ENCODE measurements around the gene PFKFB1. TPM values are rescaled to one million over a fixed set of nuclear protein-coding genes. Genes with fewer than 3 reads are reported as not detected.

Gene PFKFB1
- total RNA-seq: 0.70 TPM

DNA sequence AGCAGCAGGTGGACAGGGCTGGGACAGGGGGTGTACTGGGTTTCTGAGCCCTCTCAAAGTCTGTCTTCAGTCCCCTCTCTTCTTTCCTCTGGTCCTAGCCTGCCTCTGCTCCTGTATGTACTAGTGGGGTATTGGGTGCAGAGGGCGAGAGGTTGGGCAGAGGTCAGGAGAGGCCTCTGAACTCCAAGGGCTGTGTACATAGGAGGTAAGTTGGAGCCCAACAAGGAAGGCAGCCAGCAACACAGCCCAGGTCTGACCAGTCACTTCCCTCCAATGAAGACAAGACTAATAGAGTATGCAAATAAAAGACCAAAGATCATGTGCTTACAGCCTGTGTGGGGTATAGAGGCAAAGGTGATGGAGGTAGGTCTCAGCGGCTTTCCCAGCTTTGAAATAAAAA lies at the start of gene PFKFB1:
PFKFB1 (minus strand) TSS at position 90 of the 400 bp plus-strand sequence. CDS start 181 bp downstream, outside the sequence.

DNA sequence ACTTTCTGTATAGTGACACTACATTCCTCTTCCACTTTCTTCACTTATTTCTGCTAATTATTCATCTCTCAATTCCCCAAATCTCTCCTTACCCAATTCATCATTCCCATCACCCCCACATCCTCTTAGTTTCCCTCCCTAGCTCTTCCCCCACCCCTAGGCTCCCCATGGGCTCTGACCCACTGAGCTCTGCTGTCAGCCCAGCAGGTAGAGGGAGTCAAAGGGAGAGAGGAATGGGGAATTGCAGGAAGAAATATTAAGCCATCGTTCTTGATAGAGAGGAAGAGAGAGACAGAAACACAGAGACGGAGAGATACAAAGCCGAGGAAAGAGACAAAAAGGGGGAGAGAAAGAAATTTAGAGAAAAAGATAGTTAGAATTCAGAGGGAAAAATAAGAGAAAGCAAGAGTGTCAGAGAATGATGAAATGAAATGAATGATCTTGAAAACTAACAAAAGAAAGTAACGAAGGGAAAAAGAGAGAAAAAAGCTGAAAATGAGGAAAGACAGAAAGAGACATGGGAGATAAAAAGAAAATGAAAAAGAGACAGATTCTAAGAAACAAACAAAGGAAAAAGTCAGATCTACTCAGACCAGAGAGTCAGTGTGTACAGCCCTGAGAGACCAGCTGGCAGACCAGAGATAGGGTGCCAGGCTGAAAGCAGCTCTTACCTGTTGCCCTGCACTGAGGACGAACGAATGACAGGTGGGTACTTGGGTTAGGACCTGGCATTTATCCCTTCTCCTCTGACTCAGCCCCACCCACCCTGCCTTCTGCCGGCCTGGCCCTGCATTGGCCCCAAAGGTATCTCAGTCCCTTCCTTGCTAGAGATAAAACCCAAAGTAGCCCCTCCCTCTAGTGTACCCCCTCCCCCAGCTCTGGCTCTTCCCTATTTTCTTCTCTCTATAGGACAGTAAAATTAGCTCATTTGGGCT lies 36.5 kb upstream of the PFKFB1 start, which contains the start of gene ALAS2:
ALAS2 (minus strand) TSS at position 707 of the 935 bp plus-strand sequence. CDS start 4,977 bp downstream, outside the sequence.

DNA sequence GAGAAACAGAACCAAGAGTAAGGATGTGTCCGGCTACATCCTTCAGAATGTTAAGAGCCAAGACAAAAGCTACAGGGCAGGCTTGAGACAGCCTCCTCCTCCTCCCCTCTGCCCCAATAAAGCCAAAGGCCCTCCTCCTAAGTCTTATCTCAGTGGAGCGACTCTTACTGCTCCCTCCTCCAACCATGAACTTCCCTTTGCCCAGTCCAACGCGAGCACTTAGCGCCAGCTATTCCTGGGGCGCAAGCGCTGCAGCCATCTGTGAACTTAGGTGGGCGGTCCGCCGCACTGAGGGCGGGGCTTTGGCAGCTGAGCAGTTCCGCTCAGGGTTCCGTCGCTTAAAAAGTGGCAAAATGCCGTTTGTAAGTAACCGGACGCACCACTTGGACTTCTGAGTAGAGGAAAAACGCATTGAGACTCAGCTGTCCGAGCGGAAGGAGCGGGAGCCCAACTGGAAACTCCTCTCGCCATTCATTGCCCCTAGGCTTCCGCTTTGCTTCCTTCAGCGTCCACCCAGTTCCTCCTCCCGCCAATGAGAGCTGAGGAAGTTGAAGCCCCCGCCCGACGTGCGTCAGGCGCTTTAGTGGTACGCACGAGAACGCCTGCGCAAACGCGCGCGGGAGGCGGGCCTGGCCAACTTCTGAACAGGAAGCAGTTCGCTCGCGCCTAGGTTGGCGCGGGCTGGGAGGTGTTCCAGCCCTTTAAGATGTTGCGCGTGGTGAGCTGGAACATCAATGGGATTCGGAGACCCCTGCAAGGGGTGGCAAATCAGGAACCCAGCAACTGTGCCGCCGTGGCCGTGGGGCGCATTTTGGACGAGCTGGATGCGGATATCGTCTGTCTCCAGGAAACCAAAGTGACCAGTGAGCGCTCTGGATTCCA lies 6.0 kb upstream of the PFKFB1 start, which contains the start of gene APEX2:
APEX2 (plus strand) TSS at position 647 of the 882 bp plus-strand sequence; CDS start at position 707, 60 bp downstream.

DNA sequence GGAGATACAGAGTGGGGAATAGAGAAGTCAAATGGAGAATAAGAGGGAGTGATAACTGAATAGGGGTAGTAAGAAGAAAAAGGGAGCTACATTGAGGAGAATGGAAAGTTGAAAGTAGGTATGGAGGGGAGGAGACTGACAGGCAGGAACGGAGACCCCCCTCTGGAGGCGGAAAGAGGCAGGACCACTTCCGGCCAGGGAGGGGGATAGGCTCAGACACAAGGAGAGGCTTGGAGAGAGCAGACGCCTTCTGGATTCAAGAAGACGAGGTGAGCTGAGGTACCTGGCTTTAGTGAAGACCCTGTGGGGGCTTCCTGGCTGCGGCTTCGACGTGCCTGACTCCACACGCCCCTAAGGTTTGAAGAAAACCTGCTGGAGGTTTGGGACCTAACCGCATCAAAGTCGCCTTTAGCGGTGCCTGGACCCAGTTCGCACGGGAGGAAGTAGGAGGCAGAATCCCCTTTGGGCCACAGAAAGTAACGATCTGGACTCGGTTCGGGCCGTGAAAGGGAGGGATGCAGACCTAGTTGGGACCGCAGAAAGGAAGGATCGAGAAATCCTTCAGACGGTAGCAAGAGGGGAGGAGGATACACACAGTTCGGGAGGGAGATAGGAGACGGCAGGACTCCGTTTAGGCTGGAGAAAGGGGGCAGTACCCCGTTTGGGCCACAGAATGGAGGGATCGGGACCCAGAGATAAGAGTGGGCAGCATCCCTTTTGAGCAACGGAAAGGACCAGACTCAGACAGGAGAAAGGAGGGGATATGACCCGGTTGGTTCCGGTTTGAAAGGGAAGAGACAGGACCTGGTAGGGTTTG lies 73.2 kb downstream of the PFKFB1 start, which contains the start of gene TRO:
TRO (plus strand) TSS at position 215 of the 817 bp plus-strand sequence. CDS start 1,423 bp downstream, outside the sequence.

Small RNA genes within 50 kb of the gene (small RNA-seq; reads per million reads assigned to genes)
- gene RF00614 (ENCODE audit: low replicate concordance): not detected

Other genes with a start within 250 kb of the PFKFB1 start
- gene ITIH6, start 195.9 kb downstream of the PFKFB1 start, total RNA-seq: not detected
- 526 TPM for gene MAGED2, start 186.4 kb downstream of the PFKFB1 start, total RNA-seq
- gene TRO, start 73.4 kb downstream of the PFKFB1 start, total RNA-seq: 71.2 TPM
- 12.0 TPM for gene APEX2, start 6.2 kb upstream of the PFKFB1 start, total RNA-seq
- 197 TPM for gene ALAS2, start 36.8 kb upstream of the PFKFB1 start, total RNA-seq
- gene PAGE2B, start 80.8 kb upstream of the PFKFB1 start, total RNA-seq: 0.70 TPM
- not detected for gene PAGE2, start 94.8 kb upstream of the PFKFB1 start, total RNA-seq
- gene PAGE5, start 226.2 kb upstream of the PFKFB1 start, total RNA-seq: not detected

Data from metanephros (tissue), 2 donors.